GM19324 (cell line): ENCODE data around the gene APBA1.

ENCODE experiments used
- ATAC-seq: cut with Tn5 transposase; IDR thresholded peaks from one replicate; pipeline ENCODE4 v1.9.1; 2021; ENCODE audit warnings: mild to moderate bottlenecking, moderate library complexity; ENCODE audit not compliant: unreplicated experiment, low FRiP score

APBA1 gene

GRCh38 chr9:69495296-69495695 lies 176.9 kb downstream of the APBA1 start:
- ATAC-seq = no peak

DNA sequence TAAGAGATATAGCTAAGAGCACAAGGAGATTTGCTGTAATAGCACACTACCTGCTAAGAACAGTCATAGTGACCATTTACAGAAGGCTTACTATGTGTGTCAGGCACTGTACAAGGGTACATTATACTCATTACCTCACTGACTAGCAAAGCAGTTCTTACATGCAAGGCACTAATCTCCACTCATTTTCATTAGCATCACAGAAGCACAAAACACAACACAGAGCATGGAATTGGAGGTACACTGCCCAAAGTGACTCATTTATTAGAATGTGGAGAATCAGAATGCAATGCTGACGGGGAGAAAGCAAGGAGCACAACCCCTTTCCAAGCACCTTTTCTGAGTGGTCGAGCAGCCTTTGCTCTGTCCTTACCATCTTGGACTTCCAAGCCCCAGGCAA lies 177.4 kb downstream of the APBA1 start:
- no peak for ATAC-seq

DNA sequence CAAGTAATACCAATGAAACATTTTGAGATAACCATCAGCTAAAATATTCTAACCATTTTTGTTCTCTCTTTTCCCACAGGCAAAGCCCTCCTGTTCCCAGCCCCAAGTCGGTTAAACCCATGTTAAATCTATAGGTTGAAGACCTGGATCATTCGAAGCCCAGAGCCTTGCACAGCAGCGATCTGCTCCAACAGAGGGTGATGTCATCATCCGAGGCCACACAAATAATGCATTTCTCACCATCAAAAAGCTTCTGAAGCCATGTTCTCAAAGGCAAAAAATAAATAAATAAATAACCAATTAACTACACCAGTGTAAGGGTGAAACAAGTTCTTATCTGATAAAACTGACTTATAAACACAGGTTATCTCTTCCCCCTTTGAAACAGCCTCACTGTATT lies 178.0 kb downstream of the APBA1 start:
- no peak for ATAC-seq

- no peak for ATAC-seq
Observed at GRCh38 chr9:69486498-69486897, 185.7 kb downstream of the APBA1 start.

- ATAC-seq = no peak
Observed at GRCh38 chr9:69485466-69485865, 186.7 kb downstream of the APBA1 start.

- ATAC-seq = no peak
Observed at GRCh38 chr9:69483886-69484422, 188.2 kb downstream of the APBA1 start.

- no peak for ATAC-seq
Observed at GRCh38 chr9:69476797-69477196, 195.4 kb downstream of the APBA1 start.

DNA sequence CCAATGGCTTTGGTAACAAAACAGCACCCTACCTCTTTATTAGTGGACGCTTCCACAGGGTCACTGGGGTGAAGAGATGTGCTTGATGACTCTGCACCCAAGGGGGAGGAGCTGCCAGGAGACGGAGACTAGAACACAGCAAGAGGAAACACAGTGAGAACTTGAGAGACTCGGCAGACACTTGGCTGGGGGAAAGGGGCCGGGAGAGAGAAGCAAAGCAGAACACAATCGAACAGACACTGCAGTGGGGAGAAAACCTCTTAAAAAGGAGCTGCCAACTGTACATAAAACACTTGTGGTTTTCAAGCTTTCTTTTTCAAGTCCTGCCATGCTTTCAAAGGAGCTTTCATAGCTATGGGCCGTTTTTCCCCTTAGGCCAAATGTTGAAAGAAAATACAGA lies 196.2 kb downstream of the APBA1 start:
- no peak for ATAC-seq

DNA sequence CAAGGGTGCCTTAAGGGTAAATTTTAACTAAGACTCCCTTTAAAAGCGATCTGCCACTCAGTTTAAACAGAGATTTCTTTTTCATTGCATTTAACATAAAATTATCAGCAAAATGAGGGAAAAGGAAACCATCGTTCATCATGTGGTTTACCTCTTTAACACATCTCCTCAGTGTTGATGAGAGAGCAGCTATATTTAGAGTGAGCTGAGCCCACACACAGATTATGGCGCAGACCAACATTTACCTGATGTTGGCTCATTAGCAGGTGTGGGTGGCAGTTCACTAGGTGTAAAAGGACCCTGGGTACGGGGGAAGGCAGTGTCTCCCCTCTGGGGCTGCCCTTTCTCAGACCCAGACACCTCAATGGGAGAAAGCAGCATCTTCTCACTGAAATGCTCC lies 197.3 kb downstream of the APBA1 start:
- ATAC-seq = no peak

- no peak for ATAC-seq
Observed at GRCh38 chr9:69472101-69472620, 200.0 kb downstream of the APBA1 start.

DNA sequence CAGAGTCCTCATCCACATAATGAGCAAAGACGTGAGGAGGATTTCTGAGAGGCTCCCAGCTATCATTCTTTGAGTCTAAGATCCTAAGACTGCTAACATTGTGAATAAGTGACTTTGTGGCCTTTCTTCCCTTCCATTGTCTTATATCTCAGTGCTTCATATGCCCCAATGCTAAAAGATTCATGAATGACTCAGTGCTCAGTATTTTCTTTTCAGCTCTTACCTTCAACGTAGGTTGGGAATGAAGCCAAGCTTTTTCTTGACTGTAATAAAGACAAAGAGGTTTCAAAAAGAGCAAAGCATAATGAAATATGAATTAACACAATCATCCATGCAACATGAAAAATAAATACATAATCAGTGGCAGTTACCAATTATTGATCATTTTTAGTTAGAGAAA lies 200.7 kb downstream of the APBA1 start:
- no peak for ATAC-seq

DNA sequence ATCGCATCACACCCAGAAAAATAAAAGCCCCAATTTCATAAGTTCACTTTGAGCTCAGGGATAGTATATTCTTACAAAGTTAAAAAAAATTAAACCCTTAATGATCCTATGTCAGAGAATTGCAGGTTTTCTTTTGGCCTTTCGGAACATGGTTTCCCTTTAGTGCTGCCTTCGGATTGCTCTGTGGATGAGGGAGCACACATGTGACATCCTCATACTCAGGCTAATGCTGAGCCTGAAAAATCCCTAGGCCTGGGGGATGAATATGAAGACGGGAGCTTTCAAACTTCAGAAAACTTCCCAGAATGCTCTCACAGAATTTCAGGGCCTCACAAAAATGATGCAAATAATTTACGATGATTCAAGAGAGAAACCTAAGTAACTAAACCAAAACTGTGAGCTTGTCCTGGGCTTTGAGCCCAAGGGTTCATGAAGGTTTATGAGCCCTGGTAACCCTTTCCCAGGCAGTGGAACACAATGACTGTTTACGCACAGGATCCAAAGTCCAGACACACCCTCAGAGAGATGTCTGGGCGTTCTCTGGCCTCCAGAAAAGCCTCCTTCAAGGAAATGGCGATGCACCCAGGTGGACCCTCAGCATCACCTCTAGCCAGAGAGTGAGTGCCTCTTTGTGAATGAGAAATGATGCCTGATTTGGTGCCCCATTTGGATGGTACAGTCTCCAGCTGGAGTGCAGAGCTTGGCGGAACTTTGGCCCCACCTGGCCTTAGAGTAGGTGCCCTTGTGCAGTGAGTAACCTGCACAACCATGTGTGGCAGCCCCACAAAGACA lies 201.8 kb downstream of the APBA1 start:
- no peak for ATAC-seq

GRCh38 chr9:69469136-69469535 lies 203.0 kb downstream of the APBA1 start:
- ATAC-seq = no peak

DNA sequence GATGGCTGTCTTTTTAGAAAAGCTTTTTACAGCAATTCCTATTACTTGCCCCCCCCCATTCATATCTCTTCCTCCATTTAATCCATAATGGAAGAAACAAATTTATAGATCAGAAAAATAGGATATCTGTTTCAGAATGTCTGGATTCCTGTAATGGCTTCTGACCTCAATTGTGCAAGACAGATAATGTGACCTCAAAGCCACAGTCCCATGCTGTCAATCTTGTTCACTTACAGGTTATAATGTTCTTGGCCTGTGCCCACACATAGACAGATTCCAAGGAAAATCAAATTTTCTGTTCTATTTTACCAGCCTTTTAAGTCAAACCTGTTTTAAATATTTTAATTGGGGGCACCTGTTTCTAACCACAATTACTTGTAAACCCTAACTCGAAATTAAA lies 203.8 kb downstream of the APBA1 start:
- no peak for ATAC-seq

GRCh38 chr9:69466151-69466550 lies 206.0 kb downstream of the APBA1 start:
- no peak for ATAC-seq

DNA sequence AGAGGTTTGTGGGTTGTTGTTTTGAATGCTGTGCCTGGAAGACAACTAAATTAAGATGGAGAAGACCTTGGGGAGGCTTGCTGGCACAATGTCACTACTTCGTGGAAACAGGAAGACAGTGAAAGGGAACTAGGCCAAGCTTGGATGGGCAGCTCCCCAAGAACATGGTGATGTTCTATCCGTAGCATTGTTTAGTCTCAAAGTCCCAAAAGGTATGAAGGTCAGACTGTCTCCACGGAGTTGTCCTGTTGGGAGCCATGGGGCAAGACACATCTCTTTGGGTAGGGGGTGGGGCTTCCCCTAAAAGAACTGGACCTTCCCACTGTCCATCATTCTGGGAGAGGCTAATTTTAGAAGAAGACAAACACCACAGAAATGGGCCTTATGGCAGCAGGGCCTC lies 206.7 kb downstream of the APBA1 start:
- ATAC-seq = no peak

DNA sequence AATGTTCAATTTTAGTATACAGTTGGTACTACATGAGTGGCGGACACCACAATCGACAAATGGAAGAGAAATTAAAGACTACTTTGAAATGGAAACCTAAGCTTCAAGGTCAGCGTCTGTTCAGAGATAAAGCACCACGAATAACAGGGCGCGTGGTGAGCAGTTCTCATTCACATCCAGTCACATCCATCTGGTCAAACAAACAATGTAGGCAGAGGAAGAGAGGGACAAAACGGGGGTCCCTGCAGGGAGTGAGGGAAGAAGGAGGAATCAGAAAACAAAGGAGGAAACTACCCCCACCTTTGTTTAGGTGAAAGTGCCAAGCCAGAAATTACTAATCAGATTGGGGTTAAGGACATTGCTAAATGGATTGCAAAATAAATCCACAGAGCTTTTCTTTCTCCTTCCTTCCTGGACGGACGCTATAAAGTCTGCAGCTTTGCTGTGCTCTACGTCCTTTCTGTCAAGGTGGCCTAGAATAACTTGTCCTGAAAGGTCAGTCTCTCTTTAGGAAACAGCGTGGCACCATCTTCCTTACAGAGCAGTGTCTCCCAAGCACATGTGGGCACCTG lies 208.6 kb downstream of the APBA1 start:
- no peak for ATAC-seq

GRCh38 chr9:69462394-69462793 lies 209.8 kb downstream of the APBA1 start:
- ATAC-seq = no peak

- ATAC-seq = no peak
Observed at GRCh38 chr9:69461103-69461887, 210.9 kb downstream of the APBA1 start.

DNA sequence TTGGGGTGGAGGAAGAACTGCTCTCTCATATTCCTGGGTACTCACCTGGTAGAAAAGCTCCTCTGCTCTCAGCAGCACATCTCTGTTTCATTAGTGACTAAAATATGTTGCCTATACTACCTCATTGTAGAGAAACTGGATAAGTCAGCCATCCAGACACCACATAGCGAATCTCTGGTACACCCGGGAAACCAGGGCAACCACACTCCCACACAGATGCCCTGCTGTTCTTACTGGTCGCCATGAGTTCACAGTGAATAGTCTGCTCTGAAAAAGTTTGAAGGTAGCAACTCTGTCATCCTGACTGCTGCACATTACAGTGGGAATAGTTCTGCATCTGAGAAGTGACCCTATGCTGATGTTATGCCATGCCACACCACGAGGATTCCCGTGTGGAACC lies 212.2 kb downstream of the APBA1 start:
- no peak for ATAC-seq

- ATAC-seq = no peak
Observed at GRCh38 chr9:69458176-69458575, 214.0 kb downstream of the APBA1 start.
